BE2C (cell line): ENCODE data around the gene BIN1.
"Not testable (repeated sequence)": the region's sequence is repeated elsewhere in the genome, so short reads cannot be mapped to it uniquely, and the experiment has no call there.

Experiments used
- DNase-seq: peaks from one replicate; pipeline ENCODE4 v3.0.0-alpha.2; 2020
- H3K27me3 ChIP-seq: fragments of 250-450 bp; sonication (Bioruptor Pico); 2 replicates; pipeline ENCODE4 v1.5.1; 2020; ENCODE audit warnings: mild to moderate bottlenecking
- H3K36me3 ChIP-seq: fragments of 250-450 bp; sonication (Bioruptor Pico); 2 replicates; pipeline ENCODE4 v1.5.1; 2020; ENCODE audit warnings: mild to moderate bottlenecking
- H3K4me1 ChIP-seq: fragments of 250-450 bp; sonication (Bioruptor Pico); 2 replicates; pipeline ENCODE4 v1.5.1; 2020
- H3K4me3 ChIP-seq: 2 replicates; pipeline ENCODE4 v1.5.1; 2011; ENCODE audit warnings: low read depth, low read length
- H3K9me3 ChIP-seq: fragments of 250-450 bp; sonication (Bioruptor Pico); 2 replicates; pipeline ENCODE4 v1.5.1; 2020
- CTCF ChIP-seq: IDR thresholded peaks from 2 replicates; pipeline ENCODE4 v1.5.1; 2012; ENCODE audit warnings: mild to moderate bottlenecking, low read depth, low read length

The BIN1 gene

GRCh38 chr2:127037476-127037875 is 69.5 kb downstream of the BIN1 start:
- no peaks in the 10 kb centered on the region for H3K27me3 ChIP-seq
- H3K36me3 ChIP-seq: no peaks in the 10 kb centered on the region
- no peaks in the 10 kb centered on the region for H3K9me3 ChIP-seq
- H3K4me3 ChIP-seq: no peak overlapping the region
- no peaks in the 10 kb centered on the region for H3K4me1 ChIP-seq
- no peak for DNase-seq
- no peak for TF ChIP-seq CTCF

- H3K36me3 ChIP-seq: no peaks in the 10 kb centered on the region
- H3K27me3 ChIP-seq: no peaks in the 10 kb centered on the region
- H3K9me3 ChIP-seq: no peaks in the 10 kb centered on the region
- DNase-seq: no peak
- TF ChIP-seq CTCF: no peak
- H3K4me1 ChIP-seq: no peaks in the 10 kb centered on the region
- H3K4me3 ChIP-seq: no peak overlapping the region
These were observed 71.9 kb downstream of the BIN1 start for GRCh38 chr2:127034883-127035611.

GRCh38 chr2:127034051-127034450 is 72.9 kb downstream of the BIN1 start:
- Histone ChIP-seq H3K4me3 (no peak overlapping the region), H3K36me3 (no peaks in the 10 kb centered on the region), H3K4me1 (no peaks in the 10 kb centered on the region), H3K27me3 (no peaks in the 10 kb centered on the region), H3K9me3 (no peaks in the 10 kb centered on the region)
- DNase-seq: no peak
- TF ChIP-seq CTCF: no peak

DNA sequence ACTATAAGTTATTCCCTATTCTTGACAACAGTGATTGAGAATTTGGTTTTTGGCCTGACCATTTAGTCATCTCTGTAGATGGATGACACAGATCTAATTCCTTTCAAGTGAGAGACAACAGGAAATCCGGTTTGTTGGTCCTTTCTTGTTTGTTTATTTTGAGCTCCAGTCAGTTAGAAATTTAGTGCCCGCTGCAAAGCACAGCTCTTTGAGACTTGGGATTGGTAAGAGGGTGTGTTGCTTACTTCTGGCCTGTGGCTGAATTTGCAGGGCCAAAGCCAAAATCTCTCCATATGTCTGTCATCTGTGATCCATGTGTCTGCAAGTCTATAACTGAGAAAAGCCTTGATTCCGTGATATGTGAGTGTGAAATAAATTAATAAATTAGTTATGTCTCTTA is 74.3 kb downstream of the BIN1 start:
- Histone ChIP-seq H3K4me1 (no peaks in the 10 kb centered on the region), H3K9me3 (no peaks in the 10 kb centered on the region), H3K27me3 (no peaks in the 10 kb centered on the region), H3K36me3 (no peaks in the 10 kb centered on the region), H3K4me3 (no peak overlapping the region)
- no peak for TF ChIP-seq CTCF
- DNase-seq: no peak

GRCh38 chr2:127029350-127030051 is 77.5 kb downstream of the BIN1 start:
- Histone ChIP-seq H3K9me3 (no peaks in the 10 kb centered on the region), H3K4me1 (no peaks in the 10 kb centered on the region), H3K36me3 (no peaks in the 10 kb centered on the region), H3K4me3 (no peak overlapping the region), H3K27me3 (no peaks in the 10 kb centered on the region)
- no peak for TF ChIP-seq CTCF
- no peak for DNase-seq

- not testable (repeated sequence) for H3K4me1 ChIP-seq, H3K9me3 ChIP-seq, H3K27me3 ChIP-seq, H3K4me3 ChIP-seq, H3K36me3 ChIP-seq, DNase-seq
These were observed 78.2 kb downstream of the BIN1 start for GRCh38 chr2:127028745-127029144.
